HG03025 (cell line): ENCODE measurements around the gene MPPE1.

Experiments
- ATAC-seq: cut with Tn5 transposase; IDR thresholded peaks from one replicate; pipeline ENCODE4 v1.9.1; 2021; ENCODE audit warnings: mild to moderate bottlenecking, moderate library complexity; ENCODE audit not compliant: unreplicated experiment, low FRiP score

Gene MPPE1

GRCh38 chr18:11885278-11885947, 22.7 kb downstream of the MPPE1 start:
- ATAC-seq, result no peak

- no peak for ATAC-seq
Observed at GRCh38 chr18:11884396-11885030, 23.6 kb downstream of the MPPE1 start.

- ATAC-seq, result peak; percentile 67
Observed at GRCh38 chr18:11883153-11883552, 25.0 kb downstream of the MPPE1 start.

- no peak for ATAC-seq
Observed at GRCh38 chr18:11882636-11883035, 25.5 kb downstream of the MPPE1 start.

- no peak for ATAC-seq
Observed at GRCh38 chr18:11880586-11881304, 27.4 kb downstream of the MPPE1 start.

GRCh38 chr18:11877497-11878135, 30.5 kb downstream of the MPPE1 start:
- no peak for ATAC-seq

GRCh38 chr18:11874676-11875075, 33.4 kb downstream of the MPPE1 start:
- no peak for ATAC-seq

- ATAC-seq, result no peak
Observed at GRCh38 chr18:11873670-11874340, 34.3 kb downstream of the MPPE1 start.

- ATAC-seq, result no peak
Observed at GRCh38 chr18:11872479-11873136, 35.5 kb downstream of the MPPE1 start.

GRCh38 chr18:11871501-11871900, 36.6 kb downstream of the MPPE1 start:
- ATAC-seq, result no peak

- no peak for ATAC-seq
Observed at GRCh38 chr18:11868230-11868629, 39.9 kb downstream of the MPPE1 start.

GRCh38 chr18:11866764-11867163, 41.4 kb downstream of the MPPE1 start:
- ATAC-seq, result no peak

- ATAC-seq, result no peak
Observed at GRCh38 chr18:11866329-11866728, 41.8 kb downstream of the MPPE1 start.

- ATAC-seq, result no peak
Observed at GRCh38 chr18:11865071-11865470, 43.0 kb downstream of the MPPE1 start.

- ATAC-seq, result no peak
Observed at GRCh38 chr18:11864471-11864870, 43.6 kb downstream of the MPPE1 start.

- no peak for ATAC-seq
Observed at GRCh38 chr18:11862468-11863137, 45.5 kb downstream of the MPPE1 start.

GRCh38 chr18:11861583-11862288, 46.4 kb downstream of the MPPE1 start:
- no peak for ATAC-seq

- ATAC-seq, result no peak
Observed at GRCh38 chr18:11860594-11861450, 47.3 kb downstream of the MPPE1 start.
